PC-9 (cell line): ENCODE data around the gene HOATZ.

Source experiments
- CTCF ChIP-seq: fragments of 200-600 bp; sonication (generic); conservative IDR thresholded peaks from 2 replicates; pipeline ENCODE4 v1.6.1; 2017; ENCODE audit warnings: mixed run types, antibody characterized with exemption, mild to moderate bottlenecking, moderate library complexity
- EZH2 ChIP-seq: fragments of 200-600 bp; sonication (generic); IDR thresholded peaks from 2 replicates; pipeline ENCODE4 v1.8.0; 2017; ENCODE audit warnings: antibody characterized with exemption, low read depth

GRCh38 chr11:111562692-111563389, 48.3 kb downstream of the HOATZ start:
- no peak for TF ChIP-seq CTCF
- no peak for TF ChIP-seq EZH2
